GM18499 (cell line): ENCODE measurements around the gene TSPO.

Experiments
- ATAC-seq: cut with Tn5 transposase; IDR thresholded peaks from one replicate; pipeline ENCODE4 v1.9.1; 2021; ENCODE audit warnings: moderate number of reproducible peaks; ENCODE audit not compliant: insufficient read depth, unreplicated experiment

Gene TSPO

GRCh38 chr22:43173976-43174720, 22.8 kb downstream of the TSPO start:
- ATAC-seq, result no peak

GRCh38 chr22:43174941-43175531, 23.7 kb downstream of the TSPO start:
- ATAC-seq, result no peak

- ATAC-seq, result no peak
Observed at GRCh38 chr22:43176090-43176489, 24.7 kb downstream of the TSPO start.

DNA sequence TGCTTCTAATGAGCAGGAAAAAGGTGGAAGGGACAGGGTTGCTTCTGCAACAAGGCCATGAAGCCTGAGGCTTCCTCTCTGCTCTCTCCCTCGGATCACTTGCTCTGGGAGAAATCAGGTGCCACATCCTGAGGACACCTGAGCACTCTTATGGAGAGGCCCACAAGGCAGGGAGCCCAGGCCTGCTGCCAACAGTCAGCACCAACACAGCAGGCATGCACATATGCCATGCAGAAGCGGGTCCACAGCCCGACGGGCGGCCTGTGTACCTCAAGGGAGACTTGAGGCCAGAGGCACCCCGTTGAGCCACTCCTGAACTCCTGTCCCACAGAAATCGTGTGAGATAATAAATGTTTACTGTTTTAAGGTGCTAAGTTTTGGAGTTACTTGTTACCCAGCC, 26.1 kb downstream of the TSPO start:
- ATAC-seq, result no peak

DNA sequence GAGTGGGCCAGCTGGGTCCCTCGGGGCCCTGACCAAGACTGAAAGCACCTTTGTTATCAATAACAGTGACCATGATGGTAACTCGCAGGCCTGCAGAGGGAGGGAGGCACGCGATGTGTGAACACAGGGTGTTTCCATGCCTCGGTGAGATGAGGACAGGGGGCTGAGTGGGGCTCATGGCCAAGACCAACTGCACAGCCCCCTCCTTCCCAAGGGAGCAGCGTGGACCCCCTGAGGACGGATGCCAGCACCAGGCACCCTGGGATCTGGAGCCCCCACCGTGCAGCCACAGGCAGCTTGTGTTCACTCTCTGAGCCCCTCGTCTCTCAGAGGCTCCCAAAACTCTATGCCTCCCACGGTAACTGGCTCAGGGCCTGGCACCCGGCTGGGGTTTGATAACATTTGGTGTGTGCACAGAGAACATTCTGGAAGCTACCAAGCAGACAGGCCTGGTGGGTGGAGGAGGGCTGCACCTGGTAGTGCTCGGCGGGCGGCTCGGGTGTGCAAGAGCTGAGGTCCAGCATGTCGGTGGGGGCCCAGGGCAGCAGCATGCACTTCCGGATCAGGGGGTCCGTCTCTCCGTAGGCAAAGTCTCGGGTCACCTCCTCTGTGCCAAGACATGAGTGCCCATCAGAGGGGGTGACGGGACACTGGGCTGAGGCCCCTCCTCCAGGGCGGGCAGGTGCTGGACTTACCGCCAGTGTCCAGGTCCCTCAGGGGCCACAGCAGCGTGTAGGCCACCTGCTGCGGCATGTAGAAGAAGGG, 28.0 kb downstream of the TSPO start:
- ATAC-seq, result no peak

DNA sequence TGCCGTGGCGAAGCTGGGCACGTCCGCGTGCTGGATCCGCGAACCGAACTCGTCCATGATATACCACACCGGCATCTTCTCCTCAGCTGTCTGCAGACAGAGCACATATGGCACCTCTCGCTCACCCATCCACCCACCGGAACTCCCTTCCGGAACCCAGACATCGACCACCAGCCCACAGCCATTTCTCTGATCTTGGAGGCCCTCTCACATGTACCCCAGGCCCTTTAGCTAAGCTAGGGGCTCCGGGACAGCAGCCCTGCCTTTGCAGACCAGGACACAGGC, 28.5 kb downstream of the TSPO start:
- ATAC-seq, result no peak

DNA sequence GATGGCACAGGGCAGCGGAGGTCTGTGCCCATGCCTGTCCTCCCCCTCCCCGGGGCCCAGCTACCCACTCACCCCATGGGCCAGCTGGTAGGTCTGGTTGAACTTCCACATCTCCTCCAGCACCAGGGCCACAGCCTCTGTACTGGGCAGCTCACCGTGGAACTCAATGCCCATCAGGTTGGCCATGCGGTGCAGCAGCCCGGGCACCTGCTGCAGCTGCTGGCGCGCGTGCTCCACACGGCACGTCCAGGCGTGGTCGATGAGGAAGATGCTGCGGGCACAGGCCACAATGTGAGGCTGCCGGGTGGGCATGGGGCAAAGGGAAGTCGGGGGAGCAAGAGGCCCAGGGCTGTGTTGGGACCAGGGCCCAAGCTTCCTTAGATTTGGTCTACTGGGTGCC, 29.3 kb downstream of the TSPO start:
- ATAC-seq, result no peak

DNA sequence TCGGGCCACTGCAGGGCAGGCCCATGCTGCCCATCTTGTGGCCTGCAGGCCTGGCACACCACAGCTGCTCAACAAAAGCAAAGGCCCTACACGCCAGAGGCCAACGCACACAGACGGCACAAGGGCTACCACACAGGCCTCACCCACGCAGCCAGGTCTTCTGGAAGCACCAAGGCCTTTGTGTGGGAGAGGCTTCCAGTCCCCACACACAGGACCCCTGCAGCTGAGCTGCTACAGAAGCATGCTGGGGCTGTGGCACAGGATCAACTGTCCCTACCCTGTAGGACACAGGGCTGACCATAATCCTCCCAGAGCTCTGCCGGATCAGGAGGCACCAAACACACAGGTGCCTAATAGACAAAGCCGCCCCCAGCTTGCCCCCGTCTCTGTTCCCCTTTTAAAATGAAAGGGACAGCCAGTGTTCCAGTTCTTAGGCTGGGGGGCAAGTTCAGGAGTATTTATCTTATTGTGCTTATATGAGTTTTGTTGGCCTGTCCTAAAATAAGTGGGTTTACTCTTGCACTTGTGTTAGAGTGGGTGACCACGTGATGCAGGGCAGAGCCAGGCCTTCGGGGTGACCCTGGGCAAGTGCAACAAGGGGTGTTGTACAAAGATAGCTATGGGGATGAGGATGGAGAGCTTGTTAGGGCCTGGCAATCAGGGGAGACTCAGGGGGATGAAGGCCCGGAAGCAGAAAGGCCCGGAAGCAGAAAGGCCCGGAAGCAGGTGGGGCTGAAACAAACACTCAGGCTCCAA, 30.1 kb downstream of the TSPO start:
- no peak for ATAC-seq

GRCh38 chr22:43182118-43182517, 30.8 kb downstream of the TSPO start:
- no peak for ATAC-seq

GRCh38 chr22:43182726-43183125, 31.4 kb downstream of the TSPO start:
- no peak for ATAC-seq

- ATAC-seq, result no peak
Observed at GRCh38 chr22:43183496-43184277, 32.3 kb downstream of the TSPO start.

DNA sequence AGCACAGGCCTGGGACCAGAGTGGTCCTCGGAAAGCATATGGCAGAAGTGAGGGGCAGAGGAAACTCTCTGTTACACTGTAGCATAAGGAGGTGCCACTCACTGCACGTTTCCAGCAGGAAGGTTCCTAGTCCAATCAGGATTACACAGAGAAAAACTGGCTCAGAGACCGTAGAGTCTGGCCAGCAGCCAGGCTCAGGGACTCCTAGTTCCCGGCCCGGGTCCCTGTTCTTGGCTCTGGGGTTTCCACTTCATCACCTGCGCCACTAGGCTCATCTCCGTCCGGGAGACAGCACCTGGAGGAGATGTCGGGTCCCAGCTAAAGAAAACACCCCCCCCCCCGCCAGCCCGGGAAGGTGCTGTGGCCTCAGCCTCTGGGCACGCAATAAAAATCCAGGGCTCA, 34.5 kb downstream of the TSPO start:
- ATAC-seq, result no peak

DNA sequence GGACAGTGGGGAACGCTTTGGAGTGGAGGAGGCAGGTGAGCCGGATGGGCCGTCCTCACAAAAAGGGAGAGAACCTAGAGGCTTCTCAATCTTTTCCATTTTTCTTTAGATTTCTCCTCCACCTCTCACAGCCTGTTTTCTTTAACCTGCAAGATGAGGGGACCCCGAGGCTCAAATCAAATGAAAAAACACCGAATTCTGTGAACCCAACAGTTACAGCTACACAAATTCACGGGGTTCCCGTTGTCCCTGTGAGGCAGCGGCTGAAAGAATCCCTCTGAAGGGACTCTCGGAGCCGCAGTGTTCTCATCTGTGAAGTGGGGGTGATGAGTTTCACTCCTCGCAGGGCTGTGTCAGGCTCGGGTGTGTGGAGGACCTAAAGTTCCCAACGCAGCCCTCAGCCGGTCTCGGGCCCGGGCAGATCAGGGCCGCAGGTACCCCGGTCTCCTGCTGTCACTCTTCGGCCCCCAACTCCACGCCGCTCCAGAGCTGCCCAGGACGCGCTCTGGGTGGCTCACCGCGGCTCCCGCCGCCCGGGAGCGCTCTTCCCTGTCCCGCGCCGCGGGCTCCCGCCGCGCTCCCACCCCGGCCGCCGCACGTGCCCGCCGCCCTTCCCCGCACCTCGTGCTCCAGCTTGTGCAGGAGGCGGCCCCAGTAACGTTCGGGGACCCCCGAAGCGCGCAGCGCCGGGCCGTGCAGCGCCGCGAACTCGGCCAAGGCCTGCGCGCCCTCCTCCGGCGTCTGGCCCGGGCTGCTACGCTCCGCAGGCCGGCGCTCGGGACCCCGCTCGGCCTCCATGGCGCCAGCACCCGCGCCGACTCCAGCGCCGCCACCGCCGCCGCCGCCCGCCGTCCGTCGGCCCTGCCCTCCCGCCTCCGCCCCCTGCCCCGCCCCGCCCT, 35.2 kb downstream of the TSPO start, which contains the start of gene TTLL12:
TSS of gene TTLL12 (minus strand) at position 863 of the 899 bp plus-strand sequence. CDS start at position 798, 65 bp downstream.
- no peak for ATAC-seq

- ATAC-seq, result no peak
Observed at GRCh38 chr22:43187171-43188099, 36.1 kb downstream of the TSPO start.

GRCh38 chr22:43188829-43189545, 37.6 kb downstream of the TSPO start:
- no peak for ATAC-seq

DNA sequence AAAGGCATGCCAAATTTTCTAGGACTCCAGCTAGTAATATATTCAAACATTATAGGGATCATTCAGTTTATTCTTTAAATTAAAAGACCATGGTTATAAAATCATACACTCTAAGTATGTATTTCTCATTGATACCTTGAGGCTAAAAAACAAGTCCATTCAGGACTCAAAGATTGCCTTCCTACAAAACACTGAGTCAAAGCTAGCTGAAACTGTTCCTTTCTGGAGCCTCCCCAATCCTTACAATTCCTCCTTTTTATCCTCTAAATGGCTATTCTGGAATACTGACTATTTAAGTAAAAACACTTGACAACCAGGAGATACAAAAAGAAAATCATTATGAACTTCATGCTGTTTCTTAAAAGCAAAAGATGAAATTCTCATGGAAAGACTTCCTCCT, 40.5 kb downstream of the TSPO start:
- ATAC-seq, result no peak

- ATAC-seq, result no peak
Observed at GRCh38 chr22:43197271-43197941, 46.0 kb downstream of the TSPO start.
